ENCODE measurements around the gene CASP8AP2. TPM values are rescaled to one million over a fixed set of nuclear protein-coding genes. Genes with fewer than 3 reads are reported as not detected.

Gene CASP8AP2
- total RNA-seq, 2 donors from 2014 or later: 13.9 to 23.8 TPM

DNA sequence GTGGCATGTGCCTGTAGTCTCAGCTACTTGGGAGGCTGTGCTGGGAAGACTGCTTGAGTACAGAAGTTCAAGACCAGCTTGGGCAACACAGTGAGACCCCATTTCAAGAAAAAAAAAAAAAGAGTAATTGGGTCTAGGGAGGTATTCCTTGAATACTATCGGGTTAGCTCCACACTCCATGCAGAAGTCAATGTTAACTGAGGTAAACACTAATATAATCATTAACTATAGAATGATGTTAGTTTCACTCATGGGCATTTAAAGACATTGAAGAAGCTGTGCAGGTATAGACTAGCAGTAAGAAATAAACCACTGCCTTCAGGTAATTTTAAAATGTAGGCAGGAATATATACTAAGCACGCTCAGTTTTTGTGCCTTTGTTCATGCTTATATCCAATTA lies 42.7 kb upstream of the CASP8AP2 start:
- ATAC-seq (ENCODE audit: insufficient number of reproducible peaks, low FRiP score, low read depth) (no peak), DNase-seq (ENCODE audit: low spot score) (no peak)
- Histone ChIP-seq H3K9me3 (no peaks in the 10 kb centered on the region), H3K36me3 (peaks cover 26% of the 10 kb centered on the region), H3K4me3 (no peak overlapping the region), H3K27me3 (replicated peaks; ENCODE audit: insufficient read depth) (no peaks in the 10 kb centered on the region), H3K4me1 (ENCODE audit: control insufficient read depth in 1 of 2, low read depth in 2 of 2) (no peaks in the 10 kb centered on the region), H3K27ac (no peak overlapping the region)
- TF ChIP-seq, protein P1, sequence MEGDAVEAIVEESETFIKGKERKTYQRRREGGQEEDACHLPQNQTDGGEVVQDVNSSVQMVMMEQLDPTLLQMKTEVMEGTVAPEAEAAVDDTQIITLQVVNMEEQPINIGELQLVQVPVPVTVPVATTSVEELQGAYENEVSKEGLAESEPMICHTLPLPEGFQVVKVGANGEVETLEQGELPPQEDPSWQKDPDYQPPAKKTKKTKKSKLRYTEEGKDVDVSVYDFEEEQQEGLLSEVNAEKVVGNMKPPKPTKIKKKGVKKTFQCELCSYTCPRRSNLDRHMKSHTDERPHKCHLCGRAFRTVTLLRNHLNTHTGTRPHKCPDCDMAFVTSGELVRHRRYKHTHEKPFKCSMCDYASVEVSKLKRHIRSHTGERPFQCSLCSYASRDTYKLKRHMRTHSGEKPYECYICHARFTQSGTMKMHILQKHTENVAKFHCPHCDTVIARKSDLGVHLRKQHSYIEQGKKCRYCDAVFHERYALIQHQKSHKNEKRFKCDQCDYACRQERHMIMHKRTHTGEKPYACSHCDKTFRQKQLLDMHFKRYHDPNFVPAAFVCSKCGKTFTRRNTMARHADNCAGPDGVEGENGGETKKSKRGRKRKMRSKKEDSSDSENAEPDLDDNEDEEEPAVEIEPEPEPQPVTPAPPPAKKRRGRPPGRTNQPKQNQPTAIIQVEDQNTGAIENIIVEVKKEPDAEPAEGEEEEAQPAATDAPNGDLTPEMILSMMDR (IDR thresholded peaks at IDR 0.05): no peak

DNA sequence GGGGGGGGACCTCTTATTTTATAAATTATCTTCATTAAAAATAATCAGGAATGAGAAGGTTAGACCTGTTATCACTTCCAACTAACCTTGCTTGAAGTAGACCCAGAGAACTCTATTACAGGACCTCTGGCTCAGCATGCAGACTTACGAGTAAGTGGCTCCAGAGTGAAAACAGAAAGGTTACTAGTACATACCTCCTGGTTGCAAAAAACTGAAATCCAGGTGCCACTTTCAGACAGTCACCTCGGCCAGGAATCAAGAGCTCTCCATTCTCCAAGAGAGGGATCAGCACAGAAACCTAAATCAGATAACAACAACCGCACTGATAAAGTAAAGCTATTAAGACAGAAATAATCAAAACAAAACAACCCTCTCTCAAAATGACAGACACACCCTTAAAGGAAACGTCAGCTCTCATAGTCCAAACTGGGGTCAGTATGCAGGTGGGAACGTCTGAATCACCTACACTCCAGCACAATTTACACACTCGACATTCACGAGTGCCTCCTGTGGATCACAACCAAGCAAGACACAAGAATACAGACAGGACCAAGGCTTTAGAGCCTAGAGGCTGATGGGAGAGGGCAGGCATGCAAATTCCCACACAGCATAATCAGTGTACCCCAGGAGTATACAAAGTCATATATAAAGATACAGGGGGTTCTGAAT lies 41.9 kb upstream of the CASP8AP2 start:
- H3K9me3 ChIP-seq: no peaks in the 10 kb centered on the region
- H3K36me3 ChIP-seq: peaks cover 26% of the 10 kb centered on the region
- no peak overlapping the region for H3K27ac ChIP-seq
- H3K4me1 ChIP-seq (ENCODE audit: control insufficient read depth in 1 of 2, low read depth in 2 of 2): no peaks in the 10 kb centered on the region
- DNase-seq (ENCODE audit: low spot score): no peak
- H3K27me3 ChIP-seq (replicated peaks; ENCODE audit: insufficient read depth): no peaks in the 10 kb centered on the region
- ATAC-seq (ENCODE audit: insufficient number of reproducible peaks, low FRiP score, low read depth): no peak
- no peak overlapping the region for H3K4me3 ChIP-seq
- TF ChIP-seq, protein P1 (IDR thresholded peaks at IDR 0.05): no peak

DNA sequence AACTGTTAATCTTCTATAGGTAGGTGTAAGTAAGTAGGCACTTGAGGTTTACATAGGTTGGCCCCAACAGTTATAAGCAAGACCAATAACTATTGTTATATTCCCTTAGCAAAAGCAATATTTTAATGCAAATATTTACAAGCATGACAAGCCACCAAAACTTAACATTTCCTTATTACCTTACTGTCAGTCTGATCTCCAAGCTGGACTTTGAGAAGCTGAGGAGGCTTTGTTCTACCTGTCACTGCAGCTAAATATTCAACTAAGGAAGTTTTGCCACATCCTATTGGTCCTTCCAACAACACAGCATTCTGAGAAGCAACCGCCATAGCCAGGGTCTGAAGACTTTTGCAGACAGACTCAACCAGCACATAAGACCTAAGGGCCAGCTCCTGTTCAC lies 39.7 kb upstream of the CASP8AP2 start:
- peaks cover 13% of the 10 kb centered on the region for H3K36me3 ChIP-seq
- TF ChIP-seq, protein P1 (IDR thresholded peaks at IDR 0.05): no peak
- H3K27ac ChIP-seq: no peak overlapping the region
- DNase-seq (ENCODE audit: low spot score): no peak
- H3K4me1 ChIP-seq (ENCODE audit: control insufficient read depth in 1 of 2, low read depth in 2 of 2): no peaks in the 10 kb centered on the region
- H3K27me3 ChIP-seq (replicated peaks; ENCODE audit: insufficient read depth): no peaks in the 10 kb centered on the region
- H3K4me3 ChIP-seq: no peak overlapping the region
- H3K9me3 ChIP-seq: no peaks in the 10 kb centered on the region
- no peak for ATAC-seq (ENCODE audit: insufficient number of reproducible peaks, low FRiP score, low read depth)

DNA sequence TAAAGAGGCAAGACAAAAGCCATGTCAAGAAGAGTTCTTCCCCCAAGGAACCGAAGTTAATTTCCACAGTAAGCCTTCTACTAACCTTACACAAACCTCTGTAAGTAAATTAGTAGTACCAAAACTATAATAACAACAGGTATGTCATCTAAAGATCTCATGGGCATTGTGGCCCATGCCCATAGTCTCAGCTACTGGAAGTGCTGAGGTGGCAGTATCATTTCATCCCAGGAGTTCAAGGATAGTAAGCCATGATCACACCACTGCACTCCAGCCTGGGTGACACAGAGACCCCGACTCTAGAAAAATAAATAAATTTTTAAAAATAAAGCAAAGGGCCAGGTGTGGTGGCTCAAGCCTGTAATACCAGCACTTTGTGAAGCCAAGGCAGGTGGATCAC lies 39.3 kb upstream of the CASP8AP2 start:
- DNase-seq (ENCODE audit: low spot score) (no peak), ATAC-seq (ENCODE audit: insufficient number of reproducible peaks, low FRiP score, low read depth) (no peak)
- Histone ChIP-seq H3K4me3 (no peak overlapping the region), H3K4me1 (ENCODE audit: control insufficient read depth in 1 of 2, low read depth in 2 of 2) (no peaks in the 10 kb centered on the region), H3K9me3 (no peaks in the 10 kb centered on the region), H3K36me3 (peaks cover 11% of the 10 kb centered on the region), H3K27me3 (replicated peaks; ENCODE audit: insufficient read depth) (no peaks in the 10 kb centered on the region), H3K27ac (no peak overlapping the region)
- TF ChIP-seq, protein P1 (IDR thresholded peaks at IDR 0.05): no peak

DNA sequence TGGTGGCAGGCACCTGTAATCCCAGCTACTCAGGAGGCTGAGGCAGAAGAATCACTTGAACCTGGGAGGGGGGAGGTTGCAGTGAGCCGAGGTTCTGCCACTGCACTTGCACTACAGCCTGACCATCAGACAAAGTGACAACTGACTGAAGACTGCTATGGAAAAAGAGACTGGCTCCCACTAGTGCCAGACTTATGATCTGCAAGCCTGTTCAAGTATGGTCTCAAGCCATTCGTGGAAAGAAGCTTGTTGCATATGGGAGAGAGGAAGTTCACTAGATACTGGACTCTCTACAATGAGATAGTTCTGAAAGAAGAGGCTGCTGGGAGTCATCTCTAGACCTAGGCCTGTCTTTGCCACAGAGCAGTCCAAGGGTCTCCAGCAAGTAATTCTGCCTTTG lies 36.8 kb upstream of the CASP8AP2 start:
- TF ChIP-seq, protein P1 (IDR thresholded peaks at IDR 0.05): no peak
- DNase-seq (ENCODE audit: low spot score) (no peak), ATAC-seq (ENCODE audit: insufficient number of reproducible peaks, low FRiP score, low read depth) (no peak)
- H3K27ac ChIP-seq: no peak overlapping the region
- peaks cover 3% of the 10 kb centered on the region for H3K36me3 ChIP-seq
- no peaks in the 10 kb centered on the region for H3K27me3 ChIP-seq (replicated peaks; ENCODE audit: insufficient read depth)
- H3K4me1 ChIP-seq (ENCODE audit: control insufficient read depth in 1 of 2, low read depth in 2 of 2): no peaks in the 10 kb centered on the region
- no peaks in the 10 kb centered on the region for H3K9me3 ChIP-seq
- H3K4me3 ChIP-seq: no peak overlapping the region

Data from thoracic aorta (tissue), 2 donors.